A673 (cell line): ENCODE data around the gene PLA2G4B. TPM values are rescaled to one million over a fixed set of nuclear protein-coding genes. Genes with fewer than 3 reads are reported as not detected.

ENCODE experiments used
- BruUV-seq: library from RNA; stranded (reverse); fragments of 400-500 nt; replicated peaks from 2 replicates; lab custom pipeline; 2021; lab: Mats Ljungman, UMichigan
- CTCF ChIA-PET: fragments of 300-600 bp; sonication (Branson Sonifier 250); formaldehyde crosslinking; loops from one replicate; lab custom pipeline; 2022; ENCODE audit warnings: antibody characterized with exemption; lab: Charles Lee
- POLR2A ChIA-PET: fragments of 300-600 bp; sonication (Branson Sonifier 250); formaldehyde crosslinking; loops from one replicate; lab custom pipeline; 2022; ENCODE audit warnings: antibody characterized with exemption; ENCODE audit not compliant: low non-redundant PET; lab: Charles Lee
- DNase-seq: peaks from one replicate; pipeline ENCODE4 v3.0.0-alpha.2; 2015; ENCODE audit warnings: low spot score
- H3K27ac ChIP-seq: fragments of 200-600 bp; sonication (generic); 2 replicates; pipeline ENCODE4 v1.5.1; 2016; ENCODE audit warnings: mixed run types, low read depth, mild to moderate bottlenecking, mixed read lengths, antibody characterized with exemption, low read length; ENCODE audit not compliant: poor library complexity, severe bottlenecking
- H3K27me3 ChIP-seq: fragments of 200-600 bp; sonication (generic); replicated peaks from 2 replicates; pipeline ENCODE4 v1.6.1; 2017; ENCODE audit warnings: mixed run types, low read depth, mild to moderate bottlenecking, mixed read lengths, antibody characterized with exemption, low read length; ENCODE audit not compliant: insufficient read depth, poor library complexity
- H3K36me3 ChIP-seq: fragments of 200-600 bp; sonication (generic); 2 replicates; pipeline ENCODE4 v1.6.1; 2016; ENCODE audit warnings: mixed run types, mild to moderate bottlenecking, mixed read lengths, antibody characterized with exemption, low read length; ENCODE audit not compliant: insufficient read depth, poor library complexity, severe bottlenecking
- H3K4me1 ChIP-seq: fragments of 200-600 bp; sonication (generic); 2 replicates; pipeline ENCODE4 v1.6.1; 2017; ENCODE audit warnings: mixed run types, mild to moderate bottlenecking, mixed read lengths, antibody characterized with exemption, low read length; ENCODE audit not compliant: insufficient read depth, poor library complexity, severe bottlenecking
- H3K4me3 ChIP-seq: fragments of 200-600 bp; sonication (generic); 2 replicates; pipeline ENCODE4 v1.5.1; 2016; ENCODE audit warnings: low read depth, mixed run types, mild to moderate bottlenecking, mixed read lengths, low read length; ENCODE audit not compliant: poor library complexity, severe bottlenecking
- H3K9me3 ChIP-seq: fragments of 200-600 bp; sonication (generic); 2 replicates; pipeline ENCODE4 v1.6.1; 2016; ENCODE audit warnings: mixed run types, low read depth, mild to moderate bottlenecking, mixed read lengths, antibody characterized with exemption, low read length; ENCODE audit not compliant: poor library complexity, severe bottlenecking
- CTCF ChIP-seq: fragments of 300-800, 200-600 bp; sonication (generic); conservative IDR thresholded peaks from 2 replicates; pipeline ENCODE4 v1.5.1; 2017; ENCODE audit warnings: low read depth, mild to moderate bottlenecking, antibody characterized with exemption, low read length, moderate library complexity, mixed read lengths
- EZH2 ChIP-seq: fragments of 200-600 bp; sonication (generic); IDR thresholded peaks from 2 replicates; pipeline ENCODE4 v1.6.1; 2017; ENCODE audit warnings: borderline replicate concordance, low read depth, mild to moderate bottlenecking, mixed read lengths, antibody characterized with exemption, low read length; ENCODE audit not compliant: poor library complexity, severe bottlenecking
- intact Hi-C: fragments of 100-400 bp; cut with micrococcal nuclease; formaldehyde crosslinking; loops from one replicate; pipeline ENCODE4 v1.10.0; 2022; ENCODE audit not compliant: unreplicated experiment
- total RNA-seq: library from RNA; stranded (reverse); gene quantifications from 2 replicates; pipeline ENCODE4 v1.2.3, GENCODE V29; 2021

PLA2G4B gene
- total RNA-seq, 1 experiment from 2014 or later, result 7.4 TPM

DNA sequence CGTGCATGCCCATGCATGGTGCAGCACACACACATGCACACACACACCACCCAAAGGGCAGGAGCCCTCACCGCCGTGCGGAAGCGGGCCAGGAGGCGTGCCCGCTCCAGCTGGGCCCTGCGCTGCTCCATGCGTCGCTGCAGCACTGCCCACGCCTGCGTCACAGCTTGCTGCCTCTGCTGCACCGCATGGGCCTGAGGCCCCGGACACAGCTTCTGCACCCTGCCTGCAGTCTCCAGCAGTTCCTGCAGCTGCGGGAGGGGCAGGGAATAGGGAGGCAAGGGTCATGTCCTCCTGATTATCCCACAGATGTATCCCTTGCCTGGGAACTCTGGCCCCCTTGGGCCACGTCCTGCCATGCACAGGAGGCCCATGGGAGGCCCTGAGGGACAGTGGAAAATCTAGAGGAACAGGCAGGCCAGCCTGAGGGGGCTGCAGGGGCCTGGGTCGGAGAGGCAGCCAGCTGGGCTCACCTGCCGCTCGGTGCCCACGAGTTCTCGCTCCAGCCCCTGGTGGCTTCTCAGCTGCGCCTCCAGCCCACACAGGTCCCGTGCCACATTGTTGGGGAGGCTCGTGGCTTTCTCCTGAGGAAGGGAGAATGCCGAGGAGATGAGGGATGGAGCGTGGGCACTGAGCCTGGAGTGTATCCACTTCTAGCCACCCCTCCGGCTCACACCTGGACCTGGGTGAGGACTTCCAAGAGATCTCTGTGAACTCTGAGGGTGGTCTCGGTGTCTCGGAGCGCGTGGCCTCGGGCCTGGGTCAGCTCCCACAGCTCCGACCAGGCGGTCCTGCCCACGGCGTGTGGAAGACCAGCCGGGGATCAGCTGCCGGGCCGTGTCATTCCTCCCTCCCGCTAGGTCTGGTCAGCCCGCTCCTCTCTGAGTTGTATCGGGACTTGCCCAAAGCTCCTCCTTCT lies 31.4 kb downstream of the PLA2G4B start:
- Histone ChIP-seq H3K27me3 (no peaks in the 10 kb centered on the region), H3K4me1 (no peaks in the 10 kb centered on the region), H3K9me3 (no peaks in the 10 kb centered on the region), H3K4me3 (no peak overlapping the region), H3K36me3 (no peaks in the 10 kb centered on the region), H3K27ac (no peak overlapping the region)
- ChIA-PET CTCF (no interaction called here), POLR2A (no interaction called here)
- no peak for DNase-seq
- TF ChIP-seq CTCF, result no peak
- TF ChIP-seq EZH2, result no peak
- no TSS peak for BruUV-seq
- intact Hi-C loops, result no loop called here

DNA sequence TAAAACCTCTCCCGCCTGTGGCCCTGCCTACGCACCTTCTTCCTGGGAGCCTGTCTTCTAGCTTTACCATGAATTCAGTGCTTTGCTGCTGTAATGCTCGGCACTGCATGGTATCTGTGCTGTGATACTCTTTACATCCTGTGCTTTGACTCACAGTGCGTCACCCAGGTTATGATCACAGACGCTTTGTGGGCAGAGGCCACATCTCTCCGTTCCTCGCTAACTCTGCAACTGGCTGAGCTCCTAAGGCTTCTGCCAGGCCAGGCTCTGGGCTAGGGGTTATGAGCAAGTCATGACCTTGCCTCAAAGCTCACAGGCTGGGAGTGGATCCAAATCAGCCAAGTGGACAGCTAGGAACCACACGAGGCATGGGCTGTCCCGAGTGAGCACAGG lies 32.0 kb downstream of the PLA2G4B start:
- CTCF ChIA-PET, result no interaction called here
- Histone ChIP-seq H3K27ac (no peak overlapping the region), H3K27me3 (no peaks in the 10 kb centered on the region), H3K36me3 (no peaks in the 10 kb centered on the region), H3K9me3 (no peaks in the 10 kb centered on the region), H3K4me1 (no peaks in the 10 kb centered on the region), H3K4me3 (no peak overlapping the region)
- POLR2A ChIA-PET, result interaction anchor here (0.6 kb wide), 1 partner anchor 405 kb away, joined by 5 read pairs; no protein-coding TSS in a partner anchor
- TF ChIP-seq EZH2 (no peak), CTCF (no peak)
- intact Hi-C loops, result no loop called here
- DNase-seq, result no peak
- no TSS peak for BruUV-seq

GRCh38 chr15:41871175-41871905 lies 32.7 kb downstream of the PLA2G4B start:
- intact Hi-C loops, result no loop called here
- POLR2A ChIA-PET, result interaction anchor here (0.6 kb wide), 1 partner anchor 406 kb away, joined by 5 read pairs; no protein-coding TSS in a partner anchor
- CTCF ChIA-PET, result no interaction called here

More at GRCh38 chr15:41871175-41871905, 32.7 kb downstream of the PLA2G4B start:
- H3K36me3 ChIP-seq, result no peaks in the 10 kb centered on the region
- TF ChIP-seq EZH2 (no peak), CTCF (no peak)
- no TSS peak for BruUV-seq
- no peaks in the 10 kb centered on the region for H3K4me1 ChIP-seq
- H3K27me3 ChIP-seq, result no peaks in the 10 kb centered on the region
- no peak overlapping the region for H3K27ac ChIP-seq
- H3K9me3 ChIP-seq, result no peaks in the 10 kb centered on the region
- no peak for DNase-seq
- H3K4me3 ChIP-seq, result no peak overlapping the region
